GM21825 (cell line): ENCODE results near the gene STAT5B.
"Not testable (repeated sequence)": the region's sequence is repeated elsewhere in the genome, so short reads cannot be mapped to it uniquely, and the experiment has no call there.

ENCODE experiments used
- ATAC-seq: cut with Tn5 transposase; IDR thresholded peaks from one replicate; pipeline ENCODE4 v1.9.1; 2021; ENCODE audit warnings: mild to moderate bottlenecking, moderate library complexity; ENCODE audit not compliant: unreplicated experiment

The STAT5B gene

DNA sequence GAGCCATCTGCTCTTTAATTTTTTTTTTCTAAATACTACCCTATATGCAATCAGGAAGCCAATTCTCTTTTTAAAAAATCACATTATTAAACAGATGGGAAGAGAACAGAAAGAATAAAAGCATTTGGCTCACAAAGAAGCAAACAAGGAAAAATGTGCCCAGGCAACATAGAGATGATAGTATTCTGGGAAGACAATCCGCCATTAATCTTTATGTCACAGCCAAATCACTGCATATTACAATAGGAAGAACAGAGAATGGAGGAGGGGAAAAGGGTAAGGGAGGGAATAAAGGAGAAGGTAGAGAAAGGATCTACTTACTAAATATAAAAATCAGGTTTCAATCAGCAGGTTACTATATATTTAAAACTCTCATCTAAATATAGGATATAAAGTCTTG lies 34.3 kb downstream of the STAT5B start:
- ATAC-seq: no peak

DNA sequence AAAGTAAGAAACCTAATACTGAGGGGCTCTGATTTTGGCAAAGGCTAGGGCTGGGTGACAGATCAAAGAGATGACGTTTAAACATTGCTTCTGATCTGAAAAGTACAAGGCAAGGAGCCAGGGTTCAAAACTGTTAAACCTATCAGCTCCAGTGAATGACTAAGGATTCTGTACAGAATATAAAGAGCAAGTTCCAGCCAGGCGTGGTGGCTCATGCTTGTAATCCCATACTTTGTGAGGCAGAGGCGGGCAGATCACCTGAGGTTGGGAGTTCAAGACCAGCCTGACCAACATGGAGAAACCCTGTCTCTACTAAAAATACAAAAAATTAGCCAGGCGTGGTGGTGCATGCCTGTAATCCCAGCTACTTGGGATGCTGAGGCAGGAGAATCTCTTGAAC lies 35.3 kb downstream of the STAT5B start:
- ATAC-seq: not testable (repeated sequence)

DNA sequence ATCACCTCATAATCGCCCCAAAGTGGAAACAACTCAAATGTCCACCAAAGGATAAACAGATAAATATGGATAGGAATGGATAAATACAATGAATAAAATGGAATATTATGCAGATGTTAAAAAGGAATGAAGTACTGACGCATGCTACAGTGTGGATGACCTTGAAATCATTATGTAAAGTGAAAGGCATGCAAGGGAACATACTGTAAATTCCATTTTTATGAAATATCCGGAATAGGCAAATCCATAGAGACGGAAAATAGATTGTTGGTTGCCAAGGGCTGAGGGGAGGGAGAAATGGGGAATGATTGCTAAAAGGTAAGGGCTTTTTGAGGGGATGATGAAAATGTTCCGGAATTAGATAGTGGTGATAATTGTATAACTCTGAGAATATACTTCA lies 36.0 kb downstream of the STAT5B start:
- no peak for ATAC-seq

DNA sequence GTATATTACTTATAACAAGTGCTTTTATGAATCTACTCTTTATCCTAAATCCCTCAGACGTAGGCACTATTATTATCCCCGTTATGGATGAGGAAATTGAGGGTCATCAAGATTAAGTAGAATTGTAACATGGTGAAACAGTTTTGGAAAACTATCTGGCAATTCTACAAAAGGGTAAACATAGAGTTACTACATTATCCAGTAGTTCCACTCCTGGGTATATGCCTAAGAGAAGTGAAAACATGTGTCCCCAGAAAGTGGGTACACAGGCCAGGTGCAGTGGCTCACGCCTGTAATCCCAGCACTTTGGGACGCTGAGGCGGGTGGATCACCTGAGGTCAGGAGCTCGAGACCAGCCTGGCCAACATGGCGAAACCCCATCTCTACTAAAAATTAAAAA lies 36.6 kb downstream of the STAT5B start:
- ATAC-seq: not testable (repeated sequence)

DNA sequence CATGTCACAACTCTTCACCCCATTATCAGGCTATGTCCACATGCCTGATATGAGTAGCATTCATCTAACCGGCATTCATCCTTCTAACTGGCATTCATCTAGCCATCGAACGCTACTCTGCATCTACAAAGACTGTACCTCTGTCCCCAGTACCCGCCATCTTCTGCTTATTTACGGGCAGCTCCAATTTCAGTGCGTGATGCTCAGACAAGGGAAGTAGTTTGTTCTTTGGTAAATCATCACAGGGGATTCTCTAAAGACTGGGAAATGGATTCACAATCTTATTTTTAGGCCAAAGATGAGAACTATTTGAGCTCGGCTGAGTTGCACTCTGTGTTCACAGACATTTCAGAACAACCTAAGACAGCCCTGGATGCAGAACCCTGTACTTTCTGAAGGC lies 39.4 kb downstream of the STAT5B start:
- no peak for ATAC-seq

DNA sequence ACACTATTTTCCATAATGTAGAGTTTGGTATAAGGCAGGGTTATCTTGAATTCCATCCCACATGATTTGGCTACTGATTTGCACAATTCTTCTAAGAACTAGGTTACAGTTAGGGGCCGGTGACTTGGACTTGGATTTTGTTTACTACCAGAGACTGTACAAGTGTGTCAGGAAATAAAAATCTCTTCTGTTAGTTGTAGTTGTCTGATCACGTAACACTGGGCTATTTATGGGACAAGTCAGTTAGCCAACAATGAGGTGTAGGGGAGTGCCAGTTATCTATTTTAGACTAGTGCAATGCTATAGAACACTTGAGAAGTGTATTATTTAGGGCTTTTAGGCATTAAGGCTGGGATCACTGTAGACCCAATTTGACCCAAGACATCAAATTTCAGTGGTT lies 42.2 kb downstream of the STAT5B start:
- ATAC-seq: no peak

DNA sequence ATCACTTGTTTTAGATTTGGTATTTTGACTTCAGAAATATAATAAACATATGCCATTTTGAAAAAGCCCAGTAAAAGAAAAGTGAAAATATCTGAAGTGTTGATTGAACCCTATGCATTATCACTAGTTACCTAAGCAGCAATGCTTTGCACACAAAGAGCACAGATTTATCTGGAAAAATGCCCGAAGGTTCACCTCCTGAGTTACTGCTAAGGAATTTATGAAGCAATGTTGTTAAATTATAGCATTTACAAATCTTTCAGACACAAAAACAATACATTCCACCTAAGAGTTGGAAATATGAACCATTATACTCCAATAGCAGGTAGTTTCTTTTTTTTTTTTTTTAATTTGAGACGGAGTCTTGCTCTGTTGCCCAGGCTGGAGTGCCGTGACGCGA lies 43.0 kb downstream of the STAT5B start:
- no peak for ATAC-seq

DNA sequence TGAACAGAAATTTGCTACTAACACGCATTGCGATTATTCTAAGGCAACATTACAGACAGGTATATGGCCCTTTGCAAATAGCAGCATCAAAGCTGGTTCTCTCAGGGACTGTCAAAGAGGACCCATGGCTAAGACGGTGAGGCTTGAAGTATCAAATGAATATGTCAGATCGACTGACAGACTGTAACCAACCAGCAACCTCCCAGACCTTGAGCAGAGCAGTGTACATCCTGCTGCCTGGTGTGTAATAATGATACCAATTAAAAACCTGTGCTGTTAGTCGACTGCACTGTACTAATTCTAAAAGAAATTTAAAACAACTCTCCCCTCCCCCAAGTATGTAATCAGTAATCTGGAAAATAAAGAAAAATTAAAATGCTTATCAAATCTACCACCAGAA lies 46.0 kb downstream of the STAT5B start:
- no peak for ATAC-seq

DNA sequence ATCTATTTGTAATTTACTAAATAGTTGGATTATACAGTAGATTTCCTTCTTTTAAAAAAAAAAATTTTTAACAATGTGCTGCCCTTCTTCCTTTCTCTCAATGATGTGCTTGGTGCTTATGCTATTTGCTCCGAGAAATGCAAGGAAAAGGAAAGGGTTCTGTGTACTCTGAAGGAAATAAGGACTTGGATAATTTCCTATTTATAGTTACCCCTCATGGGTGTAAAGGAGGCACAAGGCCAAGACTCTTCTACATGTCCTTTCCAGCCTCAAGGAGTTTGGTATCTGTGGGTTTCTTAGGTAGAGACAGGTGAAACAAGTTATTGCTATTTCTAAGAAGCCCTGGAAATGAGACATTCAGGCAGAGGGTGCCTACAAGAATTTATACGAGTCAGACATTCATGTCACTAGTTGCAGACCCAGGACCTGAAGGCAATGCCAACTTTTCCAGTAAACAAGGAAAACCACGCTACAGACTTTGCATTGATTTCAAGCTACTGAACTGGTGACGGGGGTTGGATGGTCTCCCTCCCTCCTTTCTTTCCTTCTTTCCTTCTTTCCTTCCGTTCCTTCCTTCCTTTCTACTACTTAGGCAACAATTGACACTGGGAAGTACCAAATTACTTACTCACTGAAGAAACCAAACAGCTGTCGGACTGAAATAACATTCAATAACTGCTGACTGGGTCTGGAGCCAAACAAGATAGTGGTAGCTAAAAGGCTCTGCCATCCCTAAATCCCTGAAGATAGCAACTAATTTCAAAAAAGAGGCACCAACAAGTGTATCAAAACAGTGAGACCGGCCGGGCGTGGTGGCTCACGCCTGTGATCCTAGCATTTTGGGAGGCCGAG lies 48.1 kb downstream of the STAT5B start:
- ATAC-seq: no peak

DNA sequence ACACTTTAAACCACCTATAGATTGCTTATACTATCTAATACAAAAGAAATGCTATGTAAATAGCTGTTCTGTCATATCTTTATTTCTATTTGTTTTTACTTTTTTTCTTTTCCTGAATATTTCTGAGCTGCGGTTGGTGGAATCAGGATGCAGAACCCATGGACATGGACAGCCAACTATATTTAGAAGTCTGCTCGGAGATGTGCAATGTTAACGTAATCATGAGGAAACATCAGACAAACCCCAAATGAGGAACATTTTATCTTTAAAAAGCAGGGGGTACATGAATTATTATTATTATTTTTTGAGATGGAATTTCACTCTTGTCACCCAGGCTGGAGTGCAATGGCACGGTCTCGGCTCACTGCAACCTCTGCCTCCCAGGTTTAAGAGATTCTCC lies 50.5 kb downstream of the STAT5B start:
- no peak for ATAC-seq

DNA sequence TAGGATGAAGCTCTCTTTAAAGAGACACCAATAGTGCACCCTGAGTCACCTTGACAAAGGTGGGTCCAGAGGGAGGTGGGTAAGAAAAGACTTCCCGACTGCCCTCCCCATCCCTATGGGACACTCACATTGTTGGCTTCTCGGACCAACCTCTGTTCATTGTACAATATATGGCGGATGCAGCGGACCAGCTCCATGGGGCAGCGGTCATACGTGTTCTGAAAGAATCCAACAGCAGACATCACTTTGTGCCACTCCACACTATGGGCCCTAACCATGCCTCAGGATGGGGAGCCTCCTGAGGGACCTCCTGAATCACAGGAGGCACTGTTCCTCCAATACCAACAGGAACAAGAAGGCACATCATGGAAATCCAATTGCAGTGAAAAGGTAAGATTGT lies 51.5 kb downstream of the STAT5B start:
- ATAC-seq: no peak

DNA sequence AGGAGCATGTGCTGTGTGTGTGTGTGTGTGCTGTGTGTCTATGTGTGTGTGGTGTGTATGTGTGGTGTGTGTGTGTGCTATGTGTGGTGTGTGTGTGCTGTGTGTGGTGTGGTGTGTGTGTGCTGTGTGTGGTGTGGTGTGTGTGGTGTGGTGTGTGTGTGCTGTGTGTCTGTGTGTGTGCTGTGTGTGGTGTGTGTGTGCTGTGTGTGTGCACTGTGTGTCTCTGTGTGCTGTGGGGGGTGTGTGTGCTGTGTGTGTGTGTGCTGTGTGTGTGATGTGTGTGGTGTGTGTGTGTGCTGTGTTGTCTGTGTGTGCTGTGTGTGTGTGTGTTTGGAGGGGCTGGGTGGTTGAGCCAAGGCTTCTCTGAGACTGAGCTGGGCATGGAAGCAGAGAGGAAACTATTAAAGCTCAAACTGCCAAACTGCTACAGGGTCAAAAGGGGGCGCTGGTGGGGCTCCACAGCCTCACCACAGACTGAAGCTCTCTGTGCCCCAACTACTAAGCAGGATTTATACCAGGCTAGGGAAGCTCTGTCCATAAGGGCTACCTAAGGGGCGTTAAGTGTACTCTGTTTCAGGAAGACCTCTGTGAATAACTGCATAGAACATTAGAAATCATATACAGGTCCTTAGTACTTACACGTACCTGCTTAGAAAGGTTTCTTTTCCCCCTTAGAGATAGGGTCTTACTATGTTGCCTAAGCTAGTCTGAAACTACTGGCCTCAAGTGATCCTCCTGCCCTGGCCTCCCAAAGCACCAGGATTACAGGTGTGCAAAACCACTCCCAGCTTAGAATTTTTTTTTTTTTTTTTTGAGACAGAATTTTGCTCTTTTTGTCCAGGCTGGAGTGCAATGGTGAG lies 54.1 kb downstream of the STAT5B start:
- no peak for ATAC-seq

DNA sequence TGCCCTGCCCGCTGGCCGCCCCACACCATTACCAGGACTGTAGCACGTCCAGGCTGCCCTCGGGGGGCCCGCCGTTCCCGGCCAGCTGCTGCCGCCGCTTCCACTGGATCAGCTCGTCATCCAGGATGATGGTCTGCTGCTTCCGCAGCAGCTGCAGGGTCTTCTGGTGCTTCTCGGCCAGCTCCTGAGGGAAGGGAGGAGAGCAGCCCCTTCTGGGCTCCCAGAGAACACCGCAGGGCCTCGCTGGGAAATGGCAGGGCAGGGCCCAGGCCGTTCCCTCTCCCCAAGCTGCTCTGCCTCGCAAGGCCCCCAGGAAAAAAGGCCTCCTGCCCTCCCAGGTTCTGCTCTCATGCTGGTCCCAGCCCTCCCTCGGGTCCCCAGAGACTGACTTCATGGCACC lies 56.9 kb downstream of the STAT5B start:
- not testable (repeated sequence) for ATAC-seq

DNA sequence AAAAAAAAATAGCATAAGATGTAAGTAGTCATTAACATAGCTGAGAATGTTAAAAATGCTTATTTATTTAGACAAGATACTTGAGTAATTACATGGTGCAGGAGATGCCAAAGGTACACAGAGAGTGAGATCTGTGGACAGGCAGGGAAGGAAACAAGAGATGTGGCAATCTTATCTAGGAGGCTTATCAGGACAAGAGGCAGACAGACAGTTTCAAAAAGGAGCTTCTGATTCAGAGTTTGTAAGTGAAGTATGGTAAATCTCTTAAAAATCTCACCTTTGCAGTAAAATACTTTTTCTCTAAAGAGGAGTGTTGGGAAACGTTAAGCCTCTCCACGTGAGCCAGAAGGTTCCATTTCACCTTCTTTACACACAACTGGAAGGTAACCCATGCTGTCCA lies 62.0 kb downstream of the STAT5B start:
- no peak for ATAC-seq

DNA sequence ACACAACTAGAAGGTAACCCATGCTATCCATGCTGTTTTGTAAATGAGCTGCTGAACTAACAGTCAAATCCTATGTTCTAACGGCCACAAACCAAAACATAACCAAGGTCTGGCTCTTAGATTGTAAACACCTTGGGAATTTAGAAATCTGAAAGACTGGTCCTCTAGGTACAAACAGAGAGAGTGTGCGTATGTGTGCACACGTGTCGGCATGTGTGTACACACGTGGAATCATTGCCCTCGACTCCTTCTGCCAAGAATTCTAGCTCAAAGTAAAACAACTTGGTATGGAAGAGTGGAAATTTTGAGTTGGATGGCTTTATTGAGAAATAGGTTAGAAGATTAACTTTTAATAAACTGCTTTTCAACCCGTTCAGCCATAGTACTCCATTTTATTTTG lies 63.8 kb downstream of the STAT5B start:
- no peak for ATAC-seq

DNA sequence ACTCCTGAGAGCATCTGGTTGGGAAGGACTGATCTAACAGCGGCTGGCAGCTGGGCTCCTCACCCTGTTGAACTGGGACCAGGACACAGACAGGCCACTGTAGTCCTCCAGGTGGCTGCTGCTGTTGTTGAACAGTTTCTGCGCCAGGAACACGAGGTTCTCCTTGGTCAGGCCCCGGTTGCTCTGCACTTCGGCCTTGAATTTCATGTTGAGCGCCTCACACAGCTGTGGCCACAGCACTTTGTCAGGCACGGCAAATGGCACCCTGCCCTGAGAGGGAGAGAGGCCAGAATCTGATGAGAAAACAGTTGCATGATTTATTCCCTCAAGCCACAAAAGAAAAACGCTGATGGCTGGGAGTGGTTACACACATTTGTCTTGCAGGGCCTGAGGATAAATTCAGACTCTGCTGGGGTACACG lies 64.3 kb downstream of the STAT5B start:
- ATAC-seq: not testable (repeated sequence)

DNA sequence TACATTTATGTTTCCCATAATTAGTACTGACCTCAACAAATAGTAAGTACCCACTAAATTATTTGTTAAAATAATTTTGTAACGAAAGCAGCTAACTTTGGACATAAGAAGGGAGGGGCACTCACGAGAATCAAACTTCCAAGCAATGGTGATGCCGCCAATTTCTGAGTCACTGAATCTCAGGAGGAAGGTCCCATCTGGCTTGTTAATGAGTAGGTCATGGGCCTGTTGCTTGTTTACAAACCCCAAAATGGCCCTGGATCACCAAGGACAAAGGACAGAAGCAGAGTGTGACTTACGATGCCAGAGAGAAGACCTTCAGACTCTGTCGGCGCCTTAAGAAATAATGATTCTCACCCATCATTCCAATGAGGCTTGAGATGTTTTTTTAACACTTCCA lies 66.1 kb downstream of the STAT5B start:
- no peak for ATAC-seq

DNA sequence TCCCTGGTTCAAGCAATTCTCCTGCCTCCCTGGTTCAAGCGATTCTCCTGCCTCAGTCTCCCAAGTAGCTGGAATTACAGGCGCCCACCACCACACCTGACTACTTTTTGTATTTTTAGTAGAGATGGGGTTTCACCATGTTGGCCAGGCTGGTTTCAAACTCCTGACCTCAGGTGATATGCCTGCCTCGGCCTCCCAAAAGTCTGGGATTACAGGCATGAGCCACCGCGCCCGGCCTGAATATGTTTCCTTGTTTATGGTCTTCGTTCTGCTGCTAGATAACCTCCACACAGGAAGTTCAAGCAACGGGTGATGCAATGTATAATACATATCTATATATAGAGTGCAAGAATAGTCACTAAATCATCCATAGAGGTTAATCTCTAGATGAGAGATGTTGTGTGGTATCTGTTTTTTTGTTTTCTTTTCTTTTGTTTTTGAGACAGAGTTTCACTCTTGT lies 70.0 kb downstream of the STAT5B start:
- ATAC-seq: not testable (repeated sequence)

DNA sequence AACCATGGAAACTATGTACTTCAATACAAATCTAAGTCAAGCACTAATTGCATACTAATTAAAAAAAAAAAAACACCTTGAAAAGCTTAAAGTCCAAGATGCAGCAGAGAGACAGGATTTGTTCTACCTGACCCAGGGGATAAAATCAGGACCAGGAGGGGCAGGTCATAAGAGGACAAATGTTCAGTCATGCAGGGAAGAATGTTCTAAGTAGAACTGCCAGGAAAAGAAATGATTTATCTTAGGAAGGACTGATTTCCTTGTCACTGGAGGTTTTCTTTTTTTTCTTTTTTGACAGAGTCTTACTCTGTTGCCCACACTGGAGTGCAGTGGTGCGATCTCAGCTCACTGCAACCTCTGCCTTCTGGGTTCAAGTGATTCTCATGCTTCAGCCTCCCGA lies 72.8 kb downstream of the STAT5B start:
- ATAC-seq: no peak

DNA sequence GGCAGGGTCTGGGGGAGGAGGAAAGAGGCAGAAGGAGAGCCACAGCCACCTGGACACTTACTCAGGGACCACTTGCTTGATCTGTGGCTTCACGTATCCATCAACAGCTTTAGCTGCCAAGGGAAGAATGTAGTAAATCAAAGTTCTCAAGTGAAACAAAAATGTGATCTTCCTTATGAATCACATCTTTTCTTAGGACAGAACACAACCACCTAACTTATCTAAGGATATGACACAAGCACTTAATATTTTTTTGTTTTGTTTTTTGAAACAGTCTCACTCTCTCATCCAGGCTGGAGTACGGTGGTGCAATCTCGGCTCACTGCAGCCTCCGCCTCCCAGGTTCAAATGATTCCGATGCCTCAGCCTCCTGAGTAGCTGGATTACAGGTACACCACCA lies 73.5 kb downstream of the STAT5B start:
- ATAC-seq: no peak

DNA sequence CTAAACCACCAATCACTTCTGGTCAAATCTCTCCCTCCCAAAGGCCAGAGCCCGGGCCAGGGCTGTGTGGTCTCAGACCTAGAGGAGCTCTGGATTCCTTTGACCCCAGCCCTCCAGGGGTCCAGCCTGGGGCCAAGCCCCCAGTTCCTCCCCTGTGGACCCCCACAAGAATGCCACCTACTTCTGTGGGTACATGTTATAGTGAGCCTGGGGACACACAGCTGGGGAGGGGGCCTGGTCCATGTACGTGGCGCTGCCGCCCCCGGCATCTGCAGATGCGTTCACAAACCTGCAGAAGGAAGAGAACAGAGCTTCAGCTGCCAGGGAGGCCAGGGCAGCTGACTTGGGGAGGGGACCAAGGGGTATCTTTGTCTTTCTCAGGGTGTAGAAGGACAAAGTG lies 74.0 kb downstream of the STAT5B start:
- ATAC-seq: no peak

DNA sequence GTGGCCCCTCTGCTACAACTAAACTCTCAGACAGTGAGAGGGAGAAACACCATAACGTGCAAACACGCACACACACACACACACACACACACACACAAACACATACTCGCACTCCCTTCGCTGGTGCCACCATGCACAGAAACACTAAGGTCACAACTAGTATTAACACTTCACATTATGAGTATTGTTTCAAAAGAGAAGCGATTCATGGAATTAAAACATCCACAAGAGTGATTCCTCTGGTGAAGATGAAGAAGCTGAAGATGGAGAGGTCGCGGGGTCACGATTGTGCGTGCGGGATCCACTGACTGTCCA lies 74.8 kb downstream of the STAT5B start:
- no peak for ATAC-seq
